BE2C (cell line): ENCODE results near the gene STAT5B.
"Not testable (repeated sequence)": the region's sequence is repeated elsewhere in the genome, so short reads cannot be mapped to it uniquely, and the experiment has no call there.

Source experiments
- DNase-seq: peaks from one replicate; pipeline ENCODE4 v3.0.0-alpha.2; 2020
- H3K27me3 ChIP-seq: fragments of 250-450 bp; sonication (Bioruptor Pico); 2 replicates; pipeline ENCODE4 v1.5.1; 2020; ENCODE audit warnings: mild to moderate bottlenecking
- H3K36me3 ChIP-seq: fragments of 250-450 bp; sonication (Bioruptor Pico); 2 replicates; pipeline ENCODE4 v1.5.1; 2020; ENCODE audit warnings: mild to moderate bottlenecking
- H3K4me1 ChIP-seq: fragments of 250-450 bp; sonication (Bioruptor Pico); 2 replicates; pipeline ENCODE4 v1.5.1; 2020
- H3K4me3 ChIP-seq: 2 replicates; pipeline ENCODE4 v1.5.1; 2011; ENCODE audit warnings: low read depth, low read length
- H3K9me3 ChIP-seq: fragments of 250-450 bp; sonication (Bioruptor Pico); 2 replicates; pipeline ENCODE4 v1.5.1; 2020
- TF ChIP-seq, protein P1 (sequence below): IDR thresholded peaks from 2 replicates; pipeline ENCODE4 v1.5.1; 2012; ENCODE audit warnings: mild to moderate bottlenecking, low read depth, low read length

STAT5B gene

GRCh38 chr17:42309142-42309541 is 33.0 kb upstream of the STAT5B start:
- Histone ChIP-seq H3K9me3 (no peaks in the 10 kb centered on the region), H3K4me3 (no peak overlapping the region), H3K4me1 (peaks cover 15% of the 10 kb centered on the region), H3K27me3 (no peaks in the 10 kb centered on the region), H3K36me3 (no peaks in the 10 kb centered on the region; the same call in 1 of the 2 replicates)
- TF ChIP-seq, protein P1, sequence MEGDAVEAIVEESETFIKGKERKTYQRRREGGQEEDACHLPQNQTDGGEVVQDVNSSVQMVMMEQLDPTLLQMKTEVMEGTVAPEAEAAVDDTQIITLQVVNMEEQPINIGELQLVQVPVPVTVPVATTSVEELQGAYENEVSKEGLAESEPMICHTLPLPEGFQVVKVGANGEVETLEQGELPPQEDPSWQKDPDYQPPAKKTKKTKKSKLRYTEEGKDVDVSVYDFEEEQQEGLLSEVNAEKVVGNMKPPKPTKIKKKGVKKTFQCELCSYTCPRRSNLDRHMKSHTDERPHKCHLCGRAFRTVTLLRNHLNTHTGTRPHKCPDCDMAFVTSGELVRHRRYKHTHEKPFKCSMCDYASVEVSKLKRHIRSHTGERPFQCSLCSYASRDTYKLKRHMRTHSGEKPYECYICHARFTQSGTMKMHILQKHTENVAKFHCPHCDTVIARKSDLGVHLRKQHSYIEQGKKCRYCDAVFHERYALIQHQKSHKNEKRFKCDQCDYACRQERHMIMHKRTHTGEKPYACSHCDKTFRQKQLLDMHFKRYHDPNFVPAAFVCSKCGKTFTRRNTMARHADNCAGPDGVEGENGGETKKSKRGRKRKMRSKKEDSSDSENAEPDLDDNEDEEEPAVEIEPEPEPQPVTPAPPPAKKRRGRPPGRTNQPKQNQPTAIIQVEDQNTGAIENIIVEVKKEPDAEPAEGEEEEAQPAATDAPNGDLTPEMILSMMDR = no peak
- DNase-seq = no peak

- no peaks in the 10 kb centered on the region for H3K36me3 ChIP-seq
- H3K4me3 ChIP-seq = no peak overlapping the region
- H3K9me3 ChIP-seq = no peaks in the 10 kb centered on the region
- H3K4me1 ChIP-seq = peaks cover 15% of the 10 kb centered on the region
- no peaks in the 10 kb centered on the region for H3K27me3 ChIP-seq
- no peak for DNase-seq
- TF ChIP-seq, protein P1 = no peak
These were observed 32.3 kb upstream of the STAT5B start for GRCh38 chr17:42308446-42308845.

DNA sequence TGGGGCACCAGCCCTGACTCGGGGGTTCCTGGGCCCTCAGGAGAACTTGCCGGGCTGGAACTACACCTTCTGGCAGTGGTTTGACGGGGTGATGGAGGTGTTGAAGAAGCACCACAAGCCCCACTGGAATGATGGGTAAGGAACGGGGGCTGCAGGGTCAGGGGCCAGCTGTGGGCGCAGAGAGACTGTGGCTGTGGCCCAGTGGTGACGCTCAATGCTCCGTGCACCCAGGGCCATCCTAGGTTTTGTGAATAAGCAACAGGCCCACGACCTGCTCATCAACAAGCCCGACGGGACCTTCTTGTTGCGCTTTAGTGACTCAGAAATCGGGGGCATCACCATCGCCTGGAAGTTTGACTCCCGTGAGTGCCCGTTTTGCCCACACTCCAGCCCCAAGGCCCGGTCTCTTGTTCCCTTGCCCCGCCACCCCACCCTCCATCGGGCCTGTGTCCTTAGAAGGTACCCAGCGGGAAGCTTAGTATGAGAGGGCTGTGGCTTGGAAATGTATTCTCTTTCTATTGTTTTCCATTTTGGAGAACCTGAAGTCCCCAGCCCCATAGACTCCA is 31.3 kb upstream of the STAT5B start:
- TF ChIP-seq, protein P1 = no peak
- H3K36me3 ChIP-seq = no peaks in the 10 kb centered on the region
- peaks cover 15% of the 10 kb centered on the region for H3K4me1 ChIP-seq
- no peak for DNase-seq
- no peaks in the 10 kb centered on the region for H3K9me3 ChIP-seq
- H3K27me3 ChIP-seq = no peaks in the 10 kb centered on the region
- no peak overlapping the region for H3K4me3 ChIP-seq

DNA sequence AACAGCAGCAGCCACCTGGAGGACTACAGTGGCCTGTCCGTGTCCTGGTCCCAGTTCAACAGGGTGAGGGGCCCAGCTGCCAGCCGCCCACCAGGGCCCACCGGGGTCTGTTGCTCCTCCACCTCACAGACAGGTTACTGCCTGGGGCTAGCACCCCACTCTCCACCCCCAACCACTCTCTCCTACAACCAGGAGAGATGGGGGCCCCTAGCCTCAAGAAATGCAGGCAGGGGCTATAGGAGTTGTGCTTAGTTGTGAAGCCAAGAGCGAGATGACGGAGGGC is 30.1 kb upstream of the STAT5B start:
- H3K36me3 ChIP-seq = no peaks in the 10 kb centered on the region
- peaks cover 14% of the 10 kb centered on the region for H3K4me1 ChIP-seq
- TF ChIP-seq, protein P1 = no peak
- DNase-seq = no peak
- H3K4me3 ChIP-seq = no peak overlapping the region
- H3K9me3 ChIP-seq = no peaks in the 10 kb centered on the region
- H3K27me3 ChIP-seq = no peaks in the 10 kb centered on the region

DNA sequence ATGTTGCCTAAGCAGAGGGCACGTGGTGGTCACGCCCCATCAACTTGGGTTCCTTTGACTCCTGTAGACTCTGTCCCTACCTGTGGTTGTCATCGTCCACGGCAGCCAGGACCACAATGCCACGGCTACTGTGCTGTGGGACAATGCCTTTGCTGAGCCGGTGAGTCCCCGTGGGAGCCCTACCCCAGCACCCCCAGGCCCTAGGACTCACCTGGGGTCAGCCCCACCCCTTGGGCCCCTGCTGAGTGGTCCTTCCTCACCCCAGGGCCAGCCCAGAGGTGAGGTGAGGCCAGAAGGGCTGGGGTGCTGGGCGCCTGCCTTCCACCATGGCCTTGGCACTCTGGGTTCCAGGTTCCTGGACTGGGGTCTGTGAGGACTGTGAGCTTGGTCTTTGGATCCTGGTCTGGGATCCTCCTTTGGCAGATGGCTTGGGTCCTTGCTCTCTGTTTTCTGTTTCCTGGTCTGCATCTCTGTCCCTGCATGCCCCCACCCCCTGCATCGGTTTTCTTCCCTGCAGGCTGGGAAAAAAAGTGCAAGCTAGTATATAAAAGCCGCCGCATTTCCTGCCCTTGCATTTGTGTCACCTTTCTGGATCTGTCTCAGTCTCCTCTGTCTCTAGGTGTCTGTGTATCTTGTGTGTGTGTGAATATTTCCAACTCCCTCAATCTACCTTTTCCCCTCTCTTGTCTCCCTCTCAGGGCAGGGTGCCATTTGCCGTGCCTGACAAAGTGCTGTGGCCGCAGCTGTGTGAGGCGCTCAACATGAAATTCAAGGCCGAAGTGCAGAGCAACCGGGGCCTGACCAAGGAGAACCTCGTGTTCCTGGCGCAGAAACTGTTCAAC is 29.6 kb upstream of the STAT5B start:
- Histone ChIP-seq H3K4me1 (peaks cover 9% of the 10 kb centered on the region), H3K9me3 (no peaks in the 10 kb centered on the region), H3K27me3 (no peaks in the 10 kb centered on the region), H3K36me3 (no peaks in the 10 kb centered on the region), H3K4me3 (no peak overlapping the region)
- TF ChIP-seq, protein P1 = no peak
- DNase-seq = no peak

- H3K9me3 ChIP-seq, H3K4me1 ChIP-seq, DNase-seq, H3K27me3 ChIP-seq, H3K36me3 ChIP-seq, H3K4me3 ChIP-seq: not testable (repeated sequence)
These were observed 28.8 kb upstream of the STAT5B start for GRCh38 chr17:42305031-42305330.
